VCaP (cell line): Measurements from ENCODE around the gene CDH20.

Experiments
- H3K27ac ChIP-seq: fragments of 450-650 bp; 2 replicates; pipeline ENCODE4 v1.5.1; 2017
- CTCF ChIP-seq: fragments of 450-650 bp; conservative IDR thresholded peaks from 2 replicates; pipeline ENCODE4 v1.5.1; 2017; ENCODE audit warnings: mild to moderate bottlenecking, moderate library complexity

Gene CDH20

GRCh38 chr18:61400016-61400635, 66.9 kb downstream of the CDH20 start:
- no peak overlapping the region for H3K27ac ChIP-seq
- no peak for TF ChIP-seq CTCF

GRCh38 chr18:61400716-61401115, 67.5 kb downstream of the CDH20 start:
- no peak overlapping the region for H3K27ac ChIP-seq
- TF ChIP-seq CTCF, result no peak

GRCh38 chr18:61402726-61403125, 69.5 kb downstream of the CDH20 start:
- no peak overlapping the region for H3K27ac ChIP-seq
- no peak for TF ChIP-seq CTCF

GRCh38 chr18:61413396-61413795, 80.2 kb downstream of the CDH20 start:
- no peak overlapping the region for H3K27ac ChIP-seq
- TF ChIP-seq CTCF, result no peak

- no peak for TF ChIP-seq CTCF
- H3K27ac ChIP-seq, result no peak overlapping the region
Measured at GRCh38 chr18:61414086-61414485, 80.9 kb downstream of the CDH20 start.

GRCh38 chr18:61419763-61420162, 86.5 kb downstream of the CDH20 start:
- H3K27ac ChIP-seq, result no peak overlapping the region
- TF ChIP-seq CTCF, result no peak

- no peak overlapping the region for H3K27ac ChIP-seq
- no peak for TF ChIP-seq CTCF
Measured at GRCh38 chr18:61420218-61420885, 87.1 kb downstream of the CDH20 start.
